HepG2 (cell line): ENCODE data around the gene HSF4. TPM values are rescaled to one million over a fixed set of nuclear protein-coding genes. Genes with fewer than 3 reads are reported as not detected.

ENCODE experiments used
- ARID2 ChIP-seq: sonication (generic); formaldehyde crosslinking; IDR thresholded peaks from 2 replicates; pipeline ENCODE4 v1.8.1; 2022; ENCODE audit warnings: mild to moderate bottlenecking, missing genetic modification reagents, borderline replicate concordance
- DPF2 ChIP-seq: sonication (generic); formaldehyde crosslinking; IDR thresholded peaks from 2 replicates; pipeline ENCODE4 v1.4.0; 2020; ENCODE audit warnings: mild to moderate bottlenecking, low read depth, missing genetic modification reagents, borderline replicate concordance
- EEA1 ChIP-seq: sonication (generic); formaldehyde crosslinking; IDR thresholded peaks from 2 replicates; pipeline ENCODE4 v1.5.1; 2020; ENCODE audit warnings: mild to moderate bottlenecking, missing genetic modification reagents, borderline replicate concordance
- EHMT2 ChIP-seq: fragments of 200-600 bp; sonication (generic); IDR thresholded peaks from 2 replicates; pipeline ENCODE4 v1.7.0; 2017; ENCODE audit warnings: antibody characterized with exemption, low read depth, low read length, borderline replicate concordance
- NKX3-1 ChIP-seq: sonication (generic); formaldehyde crosslinking; IDR thresholded peaks from 2 replicates; pipeline ENCODE4 v1.5.0; 2020; ENCODE audit warnings: missing genetic modification reagents
- NR2F1 ChIP-seq, 2 experiments: fragments of 450-650 bp in 1 of 2; formaldehyde crosslinking in 1 of 2; IDR thresholded peaks; 2 replicates each; pipeline versions ENCODE4 v1.5.0 to v1.6.1; 2016 to 2020; ENCODE audit warnings: mild to moderate bottlenecking in 1 of 2, missing compliant biosample characterization in 1 of 2, missing genetic modification reagents in 1 of 2, moderate library complexity in 1 of 2
- SAFB2 ChIP-seq: sonication (generic); formaldehyde crosslinking; IDR thresholded peaks from 2 replicates; pipeline ENCODE4 v1.5.1; 2020; ENCODE audit warnings: missing genetic modification reagents, low read depth, mild to moderate bottlenecking, borderline replicate concordance
- SMAD1 ChIP-seq: sonication (generic); formaldehyde crosslinking; IDR thresholded peaks from 2 replicates; pipeline ENCODE4 v1.4.0; 2020; ENCODE audit warnings: missing genetic modification reagents, low read depth, mild to moderate bottlenecking, borderline replicate concordance
- SNAPC2 ChIP-seq: sonication (generic); formaldehyde crosslinking; IDR thresholded peaks from 2 replicates; pipeline ENCODE4 v1.8.1; 2022; ENCODE audit warnings: mild to moderate bottlenecking, missing genetic modification reagents
- STAT5B ChIP-seq: sonication (generic); formaldehyde crosslinking; IDR thresholded peaks from 2 replicates; pipeline ENCODE4 v1.4.0; 2020; ENCODE audit warnings: missing genetic modification reagents
- TBX2 ChIP-seq: sonication (generic); formaldehyde crosslinking; IDR thresholded peaks from 2 replicates; pipeline ENCODE4 v1.5.0; 2020; ENCODE audit warnings: missing genetic modification reagents, mild to moderate bottlenecking, borderline replicate concordance
- ZFP36L2 ChIP-seq: sonication (generic); formaldehyde crosslinking; IDR thresholded peaks from 2 replicates; pipeline ENCODE4 v1.4.0; 2020; ENCODE audit warnings: missing genetic modification reagents
- ZFP90 ChIP-seq: sonication (generic); formaldehyde crosslinking; IDR thresholded peaks from 2 replicates; pipeline ENCODE4 v1.8.0; 2022; ENCODE audit warnings: missing genetic modification reagents, mild to moderate bottlenecking, inconsistent platforms, borderline replicate concordance
- ZNF329 ChIP-seq: sonication (generic); formaldehyde crosslinking; IDR thresholded peaks from 2 replicates; pipeline ENCODE4 v1.9.0; 2021; ENCODE audit warnings: low read depth, mild to moderate bottlenecking, missing genetic modification reagents
- ZNF550 ChIP-seq: sonication (generic); formaldehyde crosslinking; IDR thresholded peaks from 2 replicates; pipeline ENCODE4 v1.4.0; 2020; ENCODE audit warnings: mild to moderate bottlenecking, missing genetic modification reagents, borderline replicate concordance
- ZNF567 ChIP-seq: sonication (generic); formaldehyde crosslinking; IDR thresholded peaks from 2 replicates; pipeline ENCODE4 v1.8.1; 2023; ENCODE audit warnings: mild to moderate bottlenecking, missing genetic modification reagents, borderline replicate concordance
- ZNF570 ChIP-seq: sonication (generic); formaldehyde crosslinking; IDR thresholded peaks from 2 replicates; pipeline ENCODE4 v1.4.0; 2020; ENCODE audit warnings: mild to moderate bottlenecking, missing genetic modification reagents, borderline replicate concordance
- ZNF615 ChIP-seq: sonication (generic); formaldehyde crosslinking; IDR thresholded peaks from 2 replicates; pipeline ENCODE4 v1.5.0; 2020; ENCODE audit warnings: mild to moderate bottlenecking, missing genetic modification reagents, borderline replicate concordance
- ZNF747 ChIP-seq: sonication (generic); formaldehyde crosslinking; IDR thresholded peaks from 2 replicates; pipeline ENCODE4 v1.8.1; 2023; ENCODE audit warnings: missing genetic modification reagents, mild to moderate bottlenecking, borderline replicate concordance
- ZNF761 ChIP-seq: sonication (generic); formaldehyde crosslinking; conservative IDR thresholded peaks from 2 replicates; pipeline ENCODE4 v1.4.0; 2020; ENCODE audit warnings: mild to moderate bottlenecking, missing genetic modification reagents
- polyA plus RNA-seq, 8 experiments: library from polyadenylated mRNA; depleted of rRNA in 3 of 8; stranded (reverse) in 7 of 8; unstranded in 1 of 8; fragments of >200 nt; fragmentation: Illumina TruSeq in 4 of 8; extraction: Trizol in 4 of 8; gene quantifications; 2 replicates each; pipeline versions ENCODE4 v1.2.1 to v1.2.3, GENCODE V29; 2011 to 2016; ENCODE audit warnings: low read depth in 4 of 8, missing spikeins in 1 of 8, mixed read lengths in 1 of 8; ENCODE audit not compliant: insufficient read depth in 1 of 8
- total RNA-seq, 5 experiments: library from RNA; depleted of rRNA; stranded (reverse); fragments of >200 nt; fragmentation: Illumina TruSeq; extraction: Trizol; gene quantifications; 2 replicates each; pipeline ENCODE4 v1.2.3, GENCODE V29; 2016; ENCODE audit warnings: low read depth in 1 of 5
- TF ChIP-seq, protein P1 (sequence below): sonication (generic); formaldehyde crosslinking; IDR thresholded peaks from 2 replicates; pipeline ENCODE4 v1.4.0; 2020; ENCODE audit warnings: missing genetic modification reagents
- TF ChIP-seq, protein P2 (sequence below): sonication (generic); formaldehyde crosslinking; IDR thresholded peaks from 2 replicates; pipeline ENCODE4 v1.5.1; 2020; ENCODE audit warnings: mild to moderate bottlenecking, missing genetic modification reagents
- TF ChIP-seq, protein P3 (sequence below): sonication (generic); formaldehyde crosslinking; IDR thresholded peaks from 2 replicates; pipeline ENCODE4 v1.8.1; 2023; ENCODE audit warnings: mild to moderate bottlenecking, moderate library complexity, missing genetic modification reagents

HSF4 gene
- total and polyA plus RNA-seq, 2 of the 13 experiments (the other 11 are each of a cell fraction or from before 2014, with no cell fraction given), result 3.5 to 16.9 TPM

DNA sequence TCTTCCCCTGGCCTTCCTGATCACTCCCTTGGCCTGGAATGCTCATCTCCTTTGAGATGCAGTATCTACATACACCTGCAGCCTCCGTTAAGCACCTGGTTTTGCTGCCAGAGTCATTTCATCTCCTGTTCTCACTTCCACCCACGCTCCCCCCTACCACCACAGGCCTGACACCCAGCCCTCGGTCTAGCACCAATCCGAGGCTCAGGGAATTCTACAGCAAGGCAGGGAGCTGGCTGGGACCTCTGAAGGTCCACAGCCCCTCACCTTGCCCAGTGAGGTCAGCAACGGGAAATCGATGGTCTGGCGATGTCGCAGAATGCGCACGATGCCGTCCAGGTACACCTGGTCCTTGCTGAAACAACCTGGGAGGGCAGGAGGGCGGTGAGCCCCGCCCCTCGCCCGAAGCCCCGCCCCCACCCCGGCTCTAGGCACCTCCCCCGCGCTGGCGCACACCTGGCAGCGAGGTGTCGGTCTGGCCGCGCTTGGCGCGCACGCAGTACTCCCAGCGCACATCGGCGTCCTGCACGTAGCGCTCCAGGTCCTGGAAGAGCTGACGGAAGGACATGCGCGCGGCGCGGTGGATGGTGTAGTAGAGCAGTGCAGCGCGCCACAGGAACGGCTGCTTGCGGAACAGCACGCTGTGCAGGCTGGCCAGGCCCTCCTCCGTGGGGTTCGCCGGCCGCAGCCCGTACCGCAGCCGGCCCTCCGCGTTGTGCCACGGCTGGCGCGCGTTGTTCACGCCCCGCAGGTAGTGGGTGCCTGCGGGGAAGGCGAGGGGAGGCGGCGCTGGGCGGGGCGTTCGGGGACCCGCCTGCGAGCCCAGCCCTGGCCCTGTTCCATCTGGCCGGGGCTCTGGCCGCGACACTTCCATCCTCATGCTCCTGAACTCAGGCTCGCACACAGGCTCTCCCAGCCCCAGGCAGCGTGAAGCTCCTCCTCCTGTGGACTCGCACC lies 13.5 kb downstream of the HSF4 start (continued):
- peak; percentile 67; the same call in 1 of the 2 replicates for TF ChIP-seq EEA1 (CRISPR knock-in tag)
- TF ChIP-seq STAT5B (CRISPR knock-in tag), result no peak
- no peak for TF ChIP-seq DPF2 (CRISPR knock-in tag)
- no peak for TF ChIP-seq ARID2
- TF ChIP-seq ZFP90 (CRISPR knock-in tag), result 0 out of 2 replicates have a peak, but pooled peaks have one; percentile 22
- no peak for TF ChIP-seq SNAPC2 (CRISPR knock-in tag)
- TF ChIP-seq NR2F1 (CRISPR knock-in tag; IDR thresholded peaks at IDR 0.05), result no peak
- TF ChIP-seq SAFB2 (CRISPR knock-in tag), result no peak; the same call in 1 of the 2 replicates
- TF ChIP-seq ZNF329 (CRISPR knock-in tag), result no peak
- TF ChIP-seq ZNF567, result peak; percentile 42; the same call in 1 of the 2 replicates
- no peak for TF ChIP-seq ZFP36L2 (CRISPR knock-in tag)
- TF ChIP-seq ZNF761 (CRISPR knock-in tag), result 0 out of 2 replicates have a peak, but pooled peaks have one; percentile 71
- TF ChIP-seq SMAD1 (CRISPR knock-in tag), result no peak
- peak; percentile 72; the same call in 1 of the 2 replicates for TF ChIP-seq ZNF747 (CRISPR knock-in tag)
- TF ChIP-seq, protein P1, sequence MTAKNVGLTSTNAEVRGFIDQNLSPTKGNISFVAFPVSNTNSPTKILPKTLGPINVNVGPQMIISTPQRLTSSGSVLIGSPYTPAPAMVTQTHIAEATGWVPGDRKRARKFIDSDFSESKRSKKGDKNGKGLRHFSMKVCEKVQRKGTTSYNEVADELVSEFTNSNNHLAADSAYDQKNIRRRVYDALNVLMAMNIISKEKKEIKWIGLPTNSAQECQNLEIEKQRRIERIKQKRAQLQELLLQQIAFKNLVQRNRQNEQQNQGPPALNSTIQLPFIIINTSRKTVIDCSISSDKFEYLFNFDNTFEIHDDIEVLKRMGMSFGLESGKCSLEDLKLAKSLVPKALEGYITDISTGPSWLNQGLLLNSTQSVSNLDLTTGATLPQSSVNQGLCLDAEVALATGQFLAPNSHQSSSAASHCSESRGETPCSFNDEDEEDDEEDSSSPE (CRISPR knock-in tag), result peak; percentile 74
- TF ChIP-seq, protein P2, sequence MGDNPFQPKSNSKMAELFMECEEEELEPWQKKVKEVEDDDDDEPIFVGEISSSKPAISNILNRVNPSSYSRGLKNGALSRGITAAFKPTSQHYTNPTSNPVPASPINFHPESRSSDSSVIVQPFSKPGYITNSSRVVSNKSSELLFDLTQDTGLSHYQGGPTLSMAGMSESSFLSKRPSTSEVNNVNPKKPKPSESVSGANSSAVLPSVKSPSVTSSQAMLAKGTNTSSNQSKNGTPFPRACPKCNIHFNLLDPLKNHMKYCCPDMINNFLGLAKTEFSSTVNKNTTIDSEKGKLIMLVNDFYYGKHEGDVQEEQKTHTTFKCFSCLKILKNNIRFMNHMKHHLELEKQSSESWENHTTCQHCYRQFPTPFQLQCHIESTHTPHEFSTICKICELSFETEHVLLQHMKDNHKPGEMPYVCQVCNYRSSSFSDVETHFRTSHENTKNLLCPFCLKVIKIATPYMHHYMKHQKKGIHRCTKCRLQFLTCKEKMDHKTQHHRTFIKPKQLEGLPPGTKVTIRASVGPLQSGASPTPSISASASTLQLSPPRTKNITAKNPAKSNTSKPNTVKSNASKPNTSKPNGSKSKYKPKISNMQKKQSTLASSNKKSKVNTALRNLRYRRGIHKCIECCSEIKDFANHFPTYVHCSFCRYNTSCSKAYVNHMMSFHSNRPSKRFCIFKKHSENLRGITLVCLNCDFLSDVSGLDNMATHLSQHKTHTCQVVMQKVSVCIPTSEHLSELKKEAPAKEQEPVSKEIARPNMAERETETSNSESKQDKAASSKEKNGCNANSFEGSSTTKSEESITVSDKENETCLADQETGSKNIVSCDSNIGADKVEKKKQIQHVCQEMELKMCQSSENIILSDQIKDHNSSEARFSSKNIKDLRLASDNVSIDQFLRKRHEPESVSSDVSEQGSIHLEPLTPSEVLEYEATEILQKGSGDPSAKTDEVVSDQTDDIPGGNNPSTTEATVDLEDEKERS (CRISPR knock-in tag), result peak; percentile 45; the same call in 1 of the 2 replicates
- TF ChIP-seq TBX2 (CRISPR knock-in tag), result peak; percentile 88
- 0 out of 2 replicates have a peak, but pooled peaks have one; percentile 47 for TF ChIP-seq ZNF550
- 0 out of 2 replicates have a peak, but pooled peaks have one; percentile 28 for TF ChIP-seq ZNF570 (CRISPR knock-in tag)
- no peak for TF ChIP-seq ZNF615 (CRISPR knock-in tag)
- TF ChIP-seq, protein P3, sequence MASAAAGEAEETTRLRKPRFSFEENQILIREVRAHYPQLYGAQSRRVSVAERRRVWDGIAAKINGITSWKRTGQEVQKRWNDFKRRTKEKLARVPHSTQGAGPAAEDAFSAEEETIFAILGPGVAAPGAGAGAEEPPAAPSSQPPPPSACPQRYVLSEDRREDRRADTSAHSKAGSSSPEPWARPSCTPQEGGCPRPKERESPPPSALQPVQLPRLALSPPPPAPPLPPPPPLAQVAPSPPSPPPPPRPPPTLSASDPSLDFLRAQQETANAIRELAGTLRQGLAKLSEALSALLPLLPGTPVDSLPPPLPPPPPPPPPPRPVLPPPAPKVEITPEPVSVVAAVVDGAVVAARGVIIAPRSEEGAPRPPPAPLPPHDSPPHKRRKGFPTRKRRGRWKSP, result peak; percentile 99
- no peak for TF ChIP-seq NKX3-1 (CRISPR knock-in tag)
- TF ChIP-seq EHMT2, result no peak
